Measurements from ENCODE around the gene NHLH1. TPM values are rescaled to one million over a fixed set of nuclear protein-coding genes. Genes with fewer than 3 reads are reported as not detected.

Gene NHLH1
- total RNA-seq, 1 donor from 2014 or later = 0.08 TPM

- no peaks in the 10 kb centered on the region for H3K36me3 ChIP-seq (ENCODE audit: control insufficient read depth, insufficient read depth, low read length)
- no peak for TF ChIP-seq CTCF (IDR thresholded peaks at IDR 0.05; ENCODE audit: insufficient read depth, low read length, poor library complexity, severe bottlenecking)
- no peak for DNase-seq (ENCODE audit: low read depth)
- no peaks in the 10 kb centered on the region for H3K27me3 ChIP-seq (ENCODE audit: control insufficient read depth, insufficient read depth, low read length)
- H3K4me3 ChIP-seq (ENCODE audit: low read depth, low read length) = no peak overlapping the region
Observed at GRCh38 chr1:160410406-160411005, 43.6 kb downstream of the NHLH1 start.

GRCh38 chr1:160411271-160412027 lies 44.6 kb downstream of the NHLH1 start:
- Histone ChIP-seq H3K4me3 (ENCODE audit: low read depth, low read length) (no peak overlapping the region), H3K36me3 (ENCODE audit: control insufficient read depth, insufficient read depth, low read length) (no peaks in the 10 kb centered on the region), H3K27me3 (ENCODE audit: control insufficient read depth, insufficient read depth, low read length) (no peaks in the 10 kb centered on the region)
- TF ChIP-seq CTCF (IDR thresholded peaks at IDR 0.05; ENCODE audit: insufficient read depth, low read length, poor library complexity, severe bottlenecking) = no peak
- no peak for DNase-seq (ENCODE audit: low read depth)

GRCh38 chr1:160412028-160412362 lies 45.1 kb downstream of the NHLH1 start:
- TF ChIP-seq CTCF (IDR thresholded peaks at IDR 0.05; ENCODE audit: insufficient read depth, low read length, poor library complexity, severe bottlenecking) = no peak
- H3K36me3 ChIP-seq (ENCODE audit: control insufficient read depth, insufficient read depth, low read length) = no peaks in the 10 kb centered on the region
- H3K27me3 ChIP-seq (ENCODE audit: control insufficient read depth, insufficient read depth, low read length) = no peaks in the 10 kb centered on the region
- no peak overlapping the region for H3K4me3 ChIP-seq (ENCODE audit: low read depth, low read length)
- DNase-seq (ENCODE audit: low read depth) = no peak

GRCh38 chr1:160413716-160414115 lies 46.8 kb downstream of the NHLH1 start:
- H3K4me3 ChIP-seq (ENCODE audit: low read depth, low read length) = no peak overlapping the region
- DNase-seq (ENCODE audit: low read depth) = no peak
- no peaks in the 10 kb centered on the region for H3K27me3 ChIP-seq (ENCODE audit: control insufficient read depth, insufficient read depth, low read length)
- TF ChIP-seq CTCF (IDR thresholded peaks at IDR 0.05; ENCODE audit: insufficient read depth, low read length, poor library complexity, severe bottlenecking) = no peak
- H3K36me3 ChIP-seq (ENCODE audit: control insufficient read depth, insufficient read depth, low read length) = no peaks in the 10 kb centered on the region

- no peak for TF ChIP-seq CTCF (IDR thresholded peaks at IDR 0.05; ENCODE audit: insufficient read depth, low read length, poor library complexity, severe bottlenecking)
- DNase-seq (ENCODE audit: low read depth) = no peak
Observed at GRCh38 chr1:160414881-160415280, 48.0 kb downstream of the NHLH1 start.

More at GRCh38 chr1:160414881-160415280, 48.0 kb downstream of the NHLH1 start:
- Histone ChIP-seq H3K36me3 (ENCODE audit: control insufficient read depth, insufficient read depth, low read length) (no peaks in the 10 kb centered on the region), H3K4me3 (ENCODE audit: low read depth, low read length) (no peak overlapping the region), H3K27me3 (ENCODE audit: control insufficient read depth, insufficient read depth, low read length) (no peaks in the 10 kb centered on the region)

All from kidney epithelial cell (primary cell).